K562 (cell line): ENCODE data around the gene VPS13D. TPM values are rescaled to one million over a fixed set of nuclear protein-coding genes. Genes with fewer than 3 reads are reported as not detected.

ENCODE experiments used
- ATAC-seq: fragments of 200-7000 bp; cut with Tn5 transposase; 3 replicates; pipeline ENCODE4 v1.9.1; 2020; ENCODE audit warnings: moderate library complexity
- BruUV-seq: library from RNA; stranded (reverse); fragments of 400-500 nt; replicated peaks from 2 replicates; lab custom pipeline; 2021; lab: Mats Ljungman, UMichigan
- CTCF ChIA-PET: fragments of 300-600 bp; formaldehyde crosslinking; extraction: SDS; loops from one replicate; lab custom pipeline; 2021; ENCODE audit warnings: low intra/inter-chr PET ratio; lab: Yijun Ruan, JAX
- POLR2A ChIA-PET: fragments of 300-600, 350-650 bp; sonication (Branson Sonifier 250); formaldehyde crosslinking; extraction: SDS; loops from one replicate; lab custom pipeline; 2021; ENCODE audit warnings: antibody characterized with exemption, inconsistent platforms; lab: Yijun Ruan, JAX
- DNase-seq, 4 experiments: peaks; one replicate each; pipeline versions ENCODE4 v3.0.0 to v3.0.0-alpha.2; 2011 to 2018; ENCODE audit warnings: low spot score in 3 of 4, mixed read lengths in 3 of 4; ENCODE audit errors: extremely low read depth in 1 of 4
- FAIRE-seq: peaks from 2 replicates; lab custom pipeline; 2011; peaks lifted over from hg19 to GRCh38; lab: Jason Lieb, UNC
- H2AFZ ChIP-seq: 2 replicates; pipeline ENCODE4 v1.6.0; 2011; ENCODE audit warnings: low read depth, low read length, control low read depth, inconsistent platforms
- H3K27ac ChIP-seq: fragments of 200-600 bp; 3 replicates; pipeline ENCODE4 v1.8.0; 2011; ENCODE audit warnings: low read depth, mild to moderate bottlenecking, control low read depth, inconsistent platforms, low read length, moderate library complexity, mixed read lengths; ENCODE audit errors: extremely low read depth
- H3K27me3 ChIP-seq, 2 experiments: fragments of 300-600 bp in 1 of 2; 2 replicates in 1 of 2; 3 replicates in 1 of 2; pipeline versions ENCODE4 v1.6.0 to v1.8.0; 2011; ENCODE audit warnings: inconsistent platforms in 2 of 2, low read length in 2 of 2, mild to moderate bottlenecking in 1 of 2, mixed read lengths in 1 of 2, moderate library complexity in 1 of 2; ENCODE audit not compliant: control insufficient read depth in 2 of 2, insufficient read depth in 2 of 2
- H3K36me3 ChIP-seq: fragments of 300-600 bp; 3 replicates; pipeline ENCODE4 v1.8.0; 2011; ENCODE audit warnings: mild to moderate bottlenecking, low read length, inconsistent platforms; ENCODE audit not compliant: control insufficient read depth, insufficient read depth
- H3K4me1 ChIP-seq, 2 experiments: fragments of 200-600 bp in 1 of 2; replicated peaks in 1 of 2; 2 replicates in 1 of 2; 3 replicates in 1 of 2; pipeline versions ENCODE4 v1.5.1 to v1.8.0; 2011; ENCODE audit warnings: inconsistent platforms in 2 of 2, low read length in 2 of 2, mild to moderate bottlenecking in 1 of 2, mixed read lengths in 1 of 2, moderate library complexity in 1 of 2; ENCODE audit not compliant: control insufficient read depth in 2 of 2, insufficient read depth in 2 of 2
- H3K4me2 ChIP-seq: 2 replicates; pipeline ENCODE4 v1.6.1; 2011; ENCODE audit warnings: low read length, control low read depth, inconsistent platforms, mixed read lengths; ENCODE audit not compliant: insufficient read depth
- H3K4me3 ChIP-seq: fragments of 200-600 bp; sonication (generic), shearing (Covaris generic); 2 replicates; pipeline ENCODE4 v1.5.1; 2016; ENCODE audit warnings: control low read depth, inconsistent platforms
- H3K79me2 ChIP-seq: fragments of 200-600 bp; 3 replicates; pipeline ENCODE4 v1.8.0; 2011; ENCODE audit warnings: low read length, inconsistent platforms; ENCODE audit not compliant: control insufficient read depth, insufficient read depth
- H3K9ac ChIP-seq, 2 experiments: 2 replicates each; pipeline versions ENCODE4 v1.6.0 to v1.6.1; 2011; ENCODE audit warnings: low read depth in 2 of 2, low read length in 2 of 2, control low read depth in 1 of 2, inconsistent platforms in 1 of 2, mild to moderate bottlenecking in 1 of 2, mixed read lengths in 1 of 2; ENCODE audit not compliant: insufficient read depth in 1 of 2
- H3K9me1 ChIP-seq: one replicate; pipeline ENCODE4 v1.6.0; 2011; ENCODE audit warnings: inconsistent platforms, mild to moderate bottlenecking, low read length, moderate library complexity; ENCODE audit not compliant: control insufficient read depth, insufficient read depth
- H3K9me3 ChIP-seq: replicated peaks from 2 replicates; pipeline ENCODE4 v1.5.1; 2011; ENCODE audit warnings: low read depth, low read length, inconsistent platforms; ENCODE audit not compliant: control insufficient read depth, insufficient read depth
- H4K20me1 ChIP-seq: replicated peaks from 2 replicates; pipeline ENCODE4 v1.6.1; 2011; ENCODE audit warnings: low read length, inconsistent platforms, mixed read lengths; ENCODE audit not compliant: control insufficient read depth, insufficient read depth
- CAMTA2 ChIP-seq: fragments of 250-450 bp; sonication (Bioruptor Pico); conservative IDR thresholded peaks from 2 replicates; pipeline ENCODE4 v1.5.1; 2022
- CBX1 ChIP-seq: sonication (generic); IDR thresholded peaks from 2 replicates; pipeline ENCODE4 v1.6.1; 2016; ENCODE audit warnings: antibody characterized with exemption, low read depth, mild to moderate bottlenecking
- ELF2 ChIP-seq: fragments of 250-450 bp; sonication (Bioruptor Pico); IDR thresholded peaks from 2 replicates; pipeline ENCODE4 v1.5.0; 2021; ENCODE audit warnings: mild to moderate bottlenecking
- HIVEP1 ChIP-seq: fragments of 250-450 bp; sonication (Bioruptor Pico); IDR thresholded peaks from 2 replicates; pipeline ENCODE4 v1.4.0; 2020; ENCODE audit warnings: mild to moderate bottlenecking
- NCOA1 ChIP-seq: fragments of 450-650 bp; IDR thresholded peaks from 2 replicates; pipeline ENCODE4 v1.6.1; 2016; ENCODE audit warnings: low read depth
- RAD51 ChIP-seq: fragments of 450-650 bp; IDR thresholded peaks from 2 replicates; pipeline ENCODE4 v1.7.1; 2016; ENCODE audit warnings: low read depth, mild to moderate bottlenecking, borderline replicate concordance
- XRCC4 ChIP-seq: IDR thresholded peaks from one replicate; pipeline ENCODE4 v1.6.1; 2011; ENCODE audit not compliant: insufficient read depth, insufficient read length; ENCODE audit errors: extremely low read depth
- ZKSCAN1 ChIP-seq: fragments of 150-350 bp; IDR thresholded peaks from 2 replicates; pipeline ENCODE4 v1.6.1; 2016; ENCODE audit warnings: low read depth, low read length
- ZNF217 ChIP-seq: sonication (generic); formaldehyde crosslinking; IDR thresholded peaks from 2 replicates; pipeline ENCODE4 v1.8.0; 2022; ENCODE audit warnings: mild to moderate bottlenecking, missing genetic modification reagents
- WGBS: fragments of 100-300 bp; shearing (Covaris generic); methylation state at CpG from one replicate; pipeline ENCODE4 v1.1.6; 2016; ENCODE audit warnings: low coverage, mixed read lengths; ENCODE audit not compliant: insufficient coverage; ENCODE audit errors: missing lambda C conversion rate; 5-methylcytosine and 5-hydroxymethylcytosine counted together
- in situ Hi-C: fragments of 300-500 bp; cut with MboI; formaldehyde crosslinking; loops from 4 replicates; pipeline ENCODE4 v1.15.0; 2018; ENCODE audit warnings: inconsistent platforms, mixed read lengths
- intact Hi-C: fragments of 100-400 bp; cut with micrococcal nuclease; formaldehyde crosslinking; loops from 2 replicates; pipeline ENCODE4 v1.14.2; 2022
- polyA plus RNA-seq, 8 experiments: library from polyadenylated mRNA; depleted of rRNA in 4 of 8; stranded (reverse) in 5 of 8; unstranded in 3 of 8; fragments of >200 nt; fragmentation: Nextera tagmentation in 2 of 8; fragmentation: Illumina TruSeq in 1 of 8; extraction: Ambion mirVana in 2 of 8; extraction: Trizol in 1 of 8; gene quantifications; 2 replicates each; pipeline versions ENCODE4 v1.2.1 to v1.2.3, GENCODE V29; 2011 to 2014; ENCODE audit warnings: inconsistent platforms in 1 of 8, missing spikeins in 1 of 8
- total RNA-seq, 7 experiments: library from RNA; depleted of rRNA in 6 of 7; stranded (reverse); fragments of >200 nt in 6 of 7; fragmentation: Illumina TruSeq in 2 of 7; extraction: Trizol in 2 of 7; gene quantifications; 2 replicates each; pipeline versions ENCODE4 v1.2.1 to v1.2.3, GENCODE V29; 2011 to 2021; ENCODE audit warnings: low replicate concordance in 1 of 7
- TF ChIP-seq, protein P1 (sequence below): fragments of 450-650 bp; IDR thresholded peaks from 2 replicates; pipeline ENCODE4 v1.6.1; 2016; ENCODE audit warnings: low read depth
- TF ChIP-seq, protein P2 (sequence below): fragments of 450-650 bp; formaldehyde crosslinking; IDR thresholded peaks from 2 replicates; pipeline ENCODE4 v1.4.0; 2020; ENCODE audit warnings: mild to moderate bottlenecking, moderate library complexity

Gene VPS13D
- total and polyA plus RNA-seq, 9 of the 15 experiments (the other 6 are each of a cell fraction or from before 2014, with no cell fraction given): 6.1 to 51.5 (median 38.5) TPM

DNA sequence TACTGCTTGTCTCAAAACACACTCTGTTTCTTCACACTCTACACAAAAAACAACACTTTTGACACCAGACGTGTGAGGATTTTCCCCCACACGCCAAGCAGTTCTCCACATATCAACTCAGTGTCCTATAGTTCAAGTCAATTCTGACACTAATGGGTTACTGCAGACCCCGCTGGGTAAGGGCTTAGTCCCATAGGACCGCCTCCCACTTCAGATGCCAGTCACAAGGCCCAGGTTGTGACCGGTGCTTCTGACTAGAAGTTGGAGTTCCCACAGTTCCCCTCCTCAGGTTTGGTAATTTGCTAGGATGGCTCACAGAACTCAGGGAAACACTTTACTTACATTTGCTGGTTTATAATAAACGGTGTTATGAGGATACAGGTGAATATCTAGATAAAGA lies 19.9 kb downstream of the VPS13D start (continued):
- no peak for TF ChIP-seq RAD51
- no peak for TF ChIP-seq ZNF217 (CRISPR knock-in tag)
- no peak for TF ChIP-seq XRCC4
- no peak for TF ChIP-seq ZKSCAN1

DNA sequence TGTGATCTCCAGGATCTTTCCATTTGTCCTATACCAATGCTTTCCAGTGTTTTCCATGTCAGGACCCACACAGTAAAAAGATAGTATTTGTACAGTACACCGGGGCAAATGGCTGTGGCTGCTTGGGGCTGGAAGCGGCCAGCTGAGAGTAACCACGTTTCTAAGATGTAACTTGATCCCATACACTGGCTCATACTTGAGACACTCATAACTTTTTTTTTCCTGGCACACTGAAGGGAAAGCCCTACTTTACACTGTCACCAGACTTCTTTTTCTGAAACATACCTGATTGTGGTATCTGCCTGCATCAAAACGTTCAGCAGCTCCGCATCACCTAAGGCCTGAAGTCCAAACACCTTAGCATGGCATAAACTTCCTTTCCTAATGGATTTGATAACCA lies 21.6 kb downstream of the VPS13D start:
- Histone ChIP-seq H3K36me3 (peaks cover 62% of the 10 kb centered on the region), H3K4me3 (no peak overlapping the region), H4K20me1 (no peaks in the 10 kb centered on the region), H3K4me1 (no peaks in the 10 kb centered on the region), H2AFZ (no peak overlapping the region), H3K79me2 (no peaks in the 10 kb centered on the region), H3K9me3 (no peaks in the 10 kb centered on the region), H3K9me1 (no peaks in the 10 kb centered on the region), H3K9ac (no peak overlapping the region), H3K4me2 (no peak overlapping the region), H3K27me3 (no peaks in the 10 kb centered on the region), H3K27ac (no peak overlapping the region)
- ATAC-seq (no peak), FAIRE-seq (no peak), DNase-seq (no peak)
- CTCF ChIA-PET: no interaction called here
- no TSS peak for BruUV-seq
- in situ Hi-C loops: no loop called here
- intact Hi-C loops: no loop called here
- POLR2A ChIA-PET: interaction anchor here (0.8 to 1.2 kb wide), 3 partner anchors 9 to 127 kb away, joined by 3 to 6 read pairs (median 6); no protein-coding TSS in a partner anchor
- 62% methylated on average over 5 of the region's 5 CpGs for WGBS
- no peak for TF ChIP-seq HIVEP1 (CRISPR knock-in tag)
- TF ChIP-seq, protein P1, sequence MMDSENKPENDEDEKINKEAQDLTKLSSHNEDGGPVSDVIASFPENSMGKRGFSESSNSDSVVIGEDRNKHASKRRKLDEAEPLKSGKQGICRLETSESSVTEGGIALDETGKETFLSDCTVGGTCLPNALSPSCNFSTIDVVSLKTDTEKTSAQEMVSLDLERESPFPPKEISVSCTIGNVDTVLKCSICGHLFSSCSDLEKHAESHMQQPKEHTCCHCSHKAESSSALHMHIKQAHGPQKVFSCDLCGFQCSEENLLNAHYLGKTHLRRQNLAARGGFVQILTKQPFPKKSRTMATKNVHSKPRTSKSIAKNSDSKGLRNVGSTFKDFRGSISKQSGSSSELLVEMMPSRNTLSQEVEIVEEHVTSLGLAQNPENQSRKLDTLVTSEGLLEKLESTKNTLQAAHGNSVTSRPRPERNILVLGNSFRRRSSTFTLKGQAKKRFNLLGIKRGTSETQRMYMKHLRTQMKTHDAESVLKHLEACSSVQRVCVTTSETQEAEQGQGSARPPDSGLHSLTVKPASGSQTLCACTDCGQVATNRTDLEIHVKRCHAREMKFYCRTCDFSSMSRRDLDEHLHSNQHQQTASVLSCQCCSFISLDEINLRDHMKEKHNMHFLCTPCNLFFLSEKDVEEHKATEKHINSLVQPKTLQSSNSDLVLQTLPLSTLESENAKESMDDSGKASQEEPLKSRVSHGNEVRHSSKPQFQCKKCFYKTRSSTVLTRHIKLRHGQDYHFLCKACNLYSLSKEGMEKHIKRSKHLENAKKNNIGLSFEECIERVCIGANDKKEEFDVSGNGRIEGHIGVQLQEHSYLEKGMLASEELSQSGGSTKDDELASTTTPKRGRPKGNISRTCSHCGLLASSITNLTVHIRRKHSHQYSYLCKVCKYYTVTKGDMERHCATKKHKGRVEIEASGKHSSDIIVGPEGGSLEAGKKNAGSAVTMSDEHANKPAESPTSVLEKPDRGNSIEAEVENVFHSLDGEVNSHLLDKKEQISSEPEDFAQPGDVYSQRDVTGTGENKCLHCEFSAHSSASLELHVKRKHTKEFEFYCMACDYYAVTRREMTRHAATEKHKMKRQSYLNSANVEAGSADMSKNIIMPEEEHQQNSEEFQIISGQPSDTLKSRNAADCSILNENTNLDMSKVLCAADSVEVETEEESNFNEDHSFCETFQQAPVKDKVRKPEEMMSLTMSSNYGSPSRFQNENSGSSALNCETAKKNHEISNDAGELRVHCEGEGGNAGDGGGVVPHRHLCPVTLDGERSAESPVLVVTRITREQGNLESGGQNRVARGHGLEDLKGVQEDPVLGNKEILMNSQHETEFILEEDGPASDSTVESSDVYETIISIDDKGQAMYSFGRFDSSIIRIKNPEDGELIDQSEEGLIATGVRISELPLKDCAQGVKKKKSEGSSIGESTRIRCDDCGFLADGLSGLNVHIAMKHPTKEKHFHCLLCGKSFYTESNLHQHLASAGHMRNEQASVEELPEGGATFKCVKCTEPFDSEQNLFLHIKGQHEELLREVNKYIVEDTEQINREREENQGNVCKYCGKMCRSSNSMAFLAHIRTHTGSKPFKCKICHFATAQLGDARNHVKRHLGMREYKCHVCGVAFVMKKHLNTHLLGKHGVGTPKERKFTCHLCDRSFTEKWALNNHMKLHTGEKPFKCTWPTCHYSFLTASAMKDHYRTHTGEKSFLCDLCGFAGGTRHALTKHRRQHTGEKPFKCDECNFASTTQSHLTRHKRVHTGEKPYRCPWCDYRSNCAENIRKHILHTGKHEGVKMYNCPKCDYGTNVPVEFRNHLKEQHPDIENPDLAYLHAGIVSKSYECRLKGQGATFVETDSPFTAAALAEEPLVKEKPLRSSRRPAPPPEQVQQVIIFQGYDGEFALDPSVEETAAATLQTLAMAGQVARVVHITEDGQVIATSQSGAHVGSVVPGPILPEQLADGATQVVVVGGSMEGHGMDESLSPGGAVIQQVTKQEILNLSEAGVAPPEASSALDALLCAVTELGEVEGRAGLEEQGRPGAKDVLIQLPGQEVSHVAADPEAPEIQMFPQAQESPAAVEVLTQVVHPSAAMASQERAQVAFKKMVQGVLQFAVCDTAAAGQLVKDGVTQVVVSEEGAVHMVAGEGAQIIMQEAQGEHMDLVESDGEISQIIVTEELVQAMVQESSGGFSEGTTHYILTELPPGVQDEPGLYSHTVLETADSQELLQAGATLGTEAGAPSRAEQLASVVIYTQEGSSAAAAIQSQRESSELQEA: no peak
- TF ChIP-seq, protein P2, sequence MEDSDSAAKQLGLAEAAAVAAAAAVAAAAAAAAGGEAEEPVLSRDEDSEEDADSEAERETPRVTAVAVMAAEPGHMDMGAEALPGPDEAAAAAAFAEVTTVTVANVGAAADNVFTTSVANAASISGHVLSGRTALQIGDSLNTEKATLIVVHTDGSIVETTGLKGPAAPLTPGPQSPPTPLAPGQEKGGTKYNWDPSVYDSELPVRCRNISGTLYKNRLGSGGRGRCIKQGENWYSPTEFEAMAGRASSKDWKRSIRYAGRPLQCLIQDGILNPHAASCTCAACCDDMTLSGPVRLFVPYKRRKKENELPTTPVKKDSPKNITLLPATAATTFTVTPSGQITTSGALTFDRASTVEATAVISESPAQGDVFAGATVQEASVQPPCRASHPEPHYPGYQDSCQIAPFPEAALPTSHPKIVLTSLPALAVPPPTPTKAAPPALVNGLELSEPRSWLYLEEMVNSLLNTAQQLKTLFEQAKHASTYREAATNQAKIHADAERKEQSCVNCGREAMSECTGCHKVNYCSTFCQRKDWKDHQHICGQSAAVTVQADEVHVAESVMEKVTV (CRISPR knock-in tag): no peak
- no peak for TF ChIP-seq CBX1
- no peak for TF ChIP-seq NCOA1
- TF ChIP-seq CAMTA2 (CRISPR knock-in tag): no peak
- TF ChIP-seq ELF2: no peak
